HepG2 (cell line): ENCODE measurements around the gene CNPY4. TPM values are rescaled to one million over a fixed set of nuclear protein-coding genes. Genes with fewer than 3 reads are reported as not detected.
A peak's percentile ranks its signal among the peaks of the same experiment; 100 is the strongest.

ENCODE experiments used
- CC2D1A ChIP-seq: sonication (generic); formaldehyde crosslinking; IDR thresholded peaks from 2 replicates; pipeline ENCODE4 v1.8.1; 2023; ENCODE audit warnings: mild to moderate bottlenecking, missing genetic modification reagents
- FOXC1 ChIP-seq: sonication (generic); formaldehyde crosslinking; IDR thresholded peaks from 2 replicates; pipeline ENCODE4 v1.8.0; 2022; ENCODE audit warnings: mild to moderate bottlenecking, missing genetic modification reagents, borderline replicate concordance
- FOXO1 ChIP-seq: sonication (generic); formaldehyde crosslinking; IDR thresholded peaks from 2 replicates; pipeline ENCODE4 v1.4.0; 2020; ENCODE audit warnings: missing genetic modification reagents
- HMG20B ChIP-seq: conservative IDR thresholded peaks from 2 replicates; pipeline ENCODE4 v1.6.1; 2016; ENCODE audit warnings: missing genetic modification reagents, missing compliant biosample characterization
- NFE2L2 ChIP-seq: fragments of 150-350 bp; IDR thresholded peaks from 2 replicates; pipeline ENCODE4 v1.6.1; 2014; ENCODE audit warnings: low read length
- PAWR ChIP-seq: sonication (generic); formaldehyde crosslinking; IDR thresholded peaks from 2 replicates; pipeline ENCODE4 v1.4.0; 2020; ENCODE audit warnings: missing genetic modification reagents, mild to moderate bottlenecking, borderline replicate concordance
- POLR2G ChIP-seq: fragments of 200-400 bp; formaldehyde crosslinking; IDR thresholded peaks from 2 replicates; pipeline ENCODE4 v1.6.1; 2018; ENCODE audit warnings: mild to moderate bottlenecking, low read depth, low read length, moderate library complexity
- PPARG ChIP-seq: conservative IDR thresholded peaks from 2 replicates; pipeline ENCODE4 v1.6.1; 2016; ENCODE audit warnings: missing biosample characterization, missing genetic modification reagents
- RXRB ChIP-seq: IDR thresholded peaks from 2 replicates; pipeline ENCODE4 v1.6.1; 2016; ENCODE audit warnings: borderline replicate concordance, missing genetic modification reagents, missing compliant biosample characterization
- SCMH1 ChIP-seq: sonication (generic); formaldehyde crosslinking; IDR thresholded peaks from 2 replicates; pipeline ENCODE4 v1.9.0; 2021; ENCODE audit warnings: missing genetic modification reagents, mild to moderate bottlenecking, borderline replicate concordance
- SP4 ChIP-seq: sonication (generic); formaldehyde crosslinking; IDR thresholded peaks from 2 replicates; pipeline ENCODE4 v1.8.1; 2023; ENCODE audit warnings: mild to moderate bottlenecking, missing genetic modification reagents
- ZBTB3 ChIP-seq: sonication (generic); formaldehyde crosslinking; IDR thresholded peaks from 2 replicates; pipeline ENCODE4 v1.4.0; 2020; ENCODE audit warnings: low read depth, mild to moderate bottlenecking, moderate library complexity, missing genetic modification reagents, borderline replicate concordance
- ZMYM2 ChIP-seq: sonication (generic); formaldehyde crosslinking; IDR thresholded peaks from 2 replicates; pipeline ENCODE4 v1.8.0; 2022; ENCODE audit warnings: mild to moderate bottlenecking, missing genetic modification reagents
- ZNF292 ChIP-seq: sonication (generic); formaldehyde crosslinking; IDR thresholded peaks from 2 replicates; pipeline ENCODE4 v1.8.1; 2022; ENCODE audit warnings: mild to moderate bottlenecking, low read depth, missing genetic modification reagents, borderline replicate concordance
- ZNF441 ChIP-seq: sonication (generic); formaldehyde crosslinking; IDR thresholded peaks from 2 replicates; pipeline ENCODE4 v1.7.0; 2021; ENCODE audit warnings: missing genetic modification reagents, borderline replicate concordance
- ZNF446 ChIP-seq: sonication (generic); formaldehyde crosslinking; IDR thresholded peaks from 2 replicates; pipeline ENCODE4 v1.5.0; 2020; ENCODE audit warnings: mild to moderate bottlenecking, missing genetic modification reagents
- ZNF841 ChIP-seq: sonication (generic); formaldehyde crosslinking; IDR thresholded peaks from 2 replicates; pipeline ENCODE4 v1.8.1; 2023; ENCODE audit warnings: missing genetic modification reagents, borderline replicate concordance
- ZZZ3 ChIP-seq: sonication (generic); formaldehyde crosslinking; IDR thresholded peaks from 2 replicates; pipeline ENCODE4 v1.4.0; 2020; ENCODE audit warnings: missing genetic modification reagents, mild to moderate bottlenecking, borderline replicate concordance
- polyA plus RNA-seq, 8 experiments: library from polyadenylated mRNA; depleted of rRNA in 3 of 8; stranded (reverse) in 7 of 8; unstranded in 1 of 8; fragments of >200 nt; fragmentation: Illumina TruSeq in 4 of 8; extraction: Trizol in 4 of 8; gene quantifications; 2 replicates each; pipeline versions ENCODE4 v1.2.1 to v1.2.3, GENCODE V29; 2011 to 2016; ENCODE audit warnings: low read depth in 4 of 8, missing spikeins in 1 of 8, mixed read lengths in 1 of 8; ENCODE audit not compliant: insufficient read depth in 1 of 8
- total RNA-seq, 5 experiments: library from RNA; depleted of rRNA; stranded (reverse); fragments of >200 nt; fragmentation: Illumina TruSeq; extraction: Trizol; gene quantifications; 2 replicates each; pipeline ENCODE4 v1.2.3, GENCODE V29; 2016; ENCODE audit warnings: low read depth in 1 of 5
- TF ChIP-seq, protein P1 (sequence below): sonication (generic); formaldehyde crosslinking; IDR thresholded peaks from 2 replicates; pipeline ENCODE4 v1.8.0; 2022; ENCODE audit warnings: mild to moderate bottlenecking, missing genetic modification reagents
- TF ChIP-seq, protein P2 (sequence below): sonication (generic); formaldehyde crosslinking; IDR thresholded peaks from 2 replicates; pipeline ENCODE4 v1.5.1; 2020; ENCODE audit warnings: mild to moderate bottlenecking, missing genetic modification reagents
- TF ChIP-seq, protein P3 (sequence below): fragments of 450-650 bp; IDR thresholded peaks from 2 replicates; pipeline ENCODE4 v1.6.1; 2016
- TF ChIP-seq, protein P4 (sequence below): sonication (generic); formaldehyde crosslinking; IDR thresholded peaks from 2 replicates; pipeline ENCODE4 v1.4.0; 2020; ENCODE audit warnings: missing genetic modification reagents

The CNPY4 gene
- total and polyA plus RNA-seq, 2 of the 13 experiments (the other 11 are each of a cell fraction or from before 2014, with no cell fraction given) = 6.2 to 12.7 TPM

DNA sequence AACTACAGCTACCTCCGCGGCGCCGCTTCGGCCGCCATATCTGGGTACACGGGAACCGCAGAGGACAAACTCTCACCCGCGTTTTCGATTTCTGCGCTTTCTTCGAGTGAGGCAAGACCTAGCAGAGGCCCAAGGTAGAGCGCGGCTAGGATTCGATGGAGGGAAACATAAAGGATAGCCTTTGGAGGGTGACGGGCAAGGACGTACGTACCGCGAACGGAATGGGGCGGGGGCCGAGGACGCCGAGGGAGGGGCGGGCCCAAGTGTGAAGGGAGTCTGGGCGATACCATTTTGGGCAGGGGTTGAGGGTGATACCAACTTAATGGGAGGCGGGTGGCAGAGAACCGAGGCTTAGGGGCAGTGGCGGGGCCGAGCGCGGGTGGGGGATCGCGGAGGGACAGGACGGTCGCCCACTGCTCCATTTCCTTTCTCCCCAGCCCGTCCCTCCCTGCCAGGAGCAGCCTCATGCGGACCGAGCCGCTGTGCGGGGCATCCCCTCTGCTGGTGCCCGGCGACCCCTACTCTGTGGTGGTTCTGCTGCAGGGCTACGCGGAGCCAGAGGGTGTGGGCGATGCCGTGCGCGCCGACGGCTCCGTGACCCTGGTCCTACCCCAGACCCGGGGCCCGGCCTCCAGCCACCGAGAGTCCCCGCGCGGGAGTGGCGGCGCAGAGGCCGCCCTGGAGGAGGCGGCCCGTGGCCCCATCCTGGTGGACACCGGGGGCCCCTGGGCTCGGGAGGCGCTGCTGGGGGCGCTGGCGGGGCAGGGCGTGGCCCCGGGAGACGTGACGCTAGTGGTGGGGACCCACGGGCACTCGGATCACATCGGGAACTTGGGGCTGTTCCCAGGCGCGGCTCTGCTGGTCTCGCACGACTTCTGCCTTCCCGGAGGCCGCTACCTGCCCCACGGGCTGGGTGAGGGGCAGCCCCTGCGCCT lies 7.8 kb downstream of the CNPY4 start, which contains the start of gene MBLAC1 (continued):
- TF ChIP-seq, protein P1, sequence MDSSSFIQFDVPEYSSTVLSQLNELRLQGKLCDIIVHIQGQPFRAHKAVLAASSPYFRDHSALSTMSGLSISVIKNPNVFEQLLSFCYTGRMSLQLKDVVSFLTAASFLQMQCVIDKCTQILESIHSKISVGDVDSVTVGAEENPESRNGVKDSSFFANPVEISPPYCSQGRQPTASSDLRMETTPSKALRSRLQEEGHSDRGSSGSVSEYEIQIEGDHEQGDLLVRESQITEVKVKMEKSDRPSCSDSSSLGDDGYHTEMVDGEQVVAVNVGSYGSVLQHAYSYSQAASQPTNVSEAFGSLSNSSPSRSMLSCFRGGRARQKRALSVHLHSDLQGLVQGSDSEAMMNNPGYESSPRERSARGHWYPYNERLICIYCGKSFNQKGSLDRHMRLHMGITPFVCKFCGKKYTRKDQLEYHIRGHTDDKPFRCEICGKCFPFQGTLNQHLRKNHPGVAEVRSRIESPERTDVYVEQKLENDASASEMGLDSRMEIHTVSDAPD (CRISPR knock-in tag) = no peak
- TF ChIP-seq HMG20B (CRISPR knock-in tag) (no peak), NFE2L2 (no peak), ZNF441 (CRISPR knock-in tag) (peak; percentile 32; the same call in 1 of the 2 replicates), ZZZ3 (no peak), RXRB (CRISPR knock-in tag) (no peak; the same call in 1 of the 2 replicates), CC2D1A (CRISPR knock-in tag) (no peak), ZBTB3 (CRISPR knock-in tag) (no peak), PPARG (CRISPR knock-in tag) (no peak), ZMYM2 (no peak), PAWR (no peak), FOXC1 (peak; percentile 80), ZNF292 (CRISPR knock-in tag) (0 out of 2 replicates have a peak, but pooled peaks have one; percentile 34), ZNF841 (CRISPR knock-in tag) (no peak), FOXO1 (no peak), SP4 (CRISPR knock-in tag) (peak; percentile 52), POLR2G (peak; percentile 84), ZNF446 (no peak; the same call in 1 of the 2 replicates), SCMH1 (CRISPR knock-in tag) (no peak)
- TF ChIP-seq, protein P2, sequence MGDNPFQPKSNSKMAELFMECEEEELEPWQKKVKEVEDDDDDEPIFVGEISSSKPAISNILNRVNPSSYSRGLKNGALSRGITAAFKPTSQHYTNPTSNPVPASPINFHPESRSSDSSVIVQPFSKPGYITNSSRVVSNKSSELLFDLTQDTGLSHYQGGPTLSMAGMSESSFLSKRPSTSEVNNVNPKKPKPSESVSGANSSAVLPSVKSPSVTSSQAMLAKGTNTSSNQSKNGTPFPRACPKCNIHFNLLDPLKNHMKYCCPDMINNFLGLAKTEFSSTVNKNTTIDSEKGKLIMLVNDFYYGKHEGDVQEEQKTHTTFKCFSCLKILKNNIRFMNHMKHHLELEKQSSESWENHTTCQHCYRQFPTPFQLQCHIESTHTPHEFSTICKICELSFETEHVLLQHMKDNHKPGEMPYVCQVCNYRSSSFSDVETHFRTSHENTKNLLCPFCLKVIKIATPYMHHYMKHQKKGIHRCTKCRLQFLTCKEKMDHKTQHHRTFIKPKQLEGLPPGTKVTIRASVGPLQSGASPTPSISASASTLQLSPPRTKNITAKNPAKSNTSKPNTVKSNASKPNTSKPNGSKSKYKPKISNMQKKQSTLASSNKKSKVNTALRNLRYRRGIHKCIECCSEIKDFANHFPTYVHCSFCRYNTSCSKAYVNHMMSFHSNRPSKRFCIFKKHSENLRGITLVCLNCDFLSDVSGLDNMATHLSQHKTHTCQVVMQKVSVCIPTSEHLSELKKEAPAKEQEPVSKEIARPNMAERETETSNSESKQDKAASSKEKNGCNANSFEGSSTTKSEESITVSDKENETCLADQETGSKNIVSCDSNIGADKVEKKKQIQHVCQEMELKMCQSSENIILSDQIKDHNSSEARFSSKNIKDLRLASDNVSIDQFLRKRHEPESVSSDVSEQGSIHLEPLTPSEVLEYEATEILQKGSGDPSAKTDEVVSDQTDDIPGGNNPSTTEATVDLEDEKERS (CRISPR knock-in tag) = no peak
- TF ChIP-seq, protein P3, sequence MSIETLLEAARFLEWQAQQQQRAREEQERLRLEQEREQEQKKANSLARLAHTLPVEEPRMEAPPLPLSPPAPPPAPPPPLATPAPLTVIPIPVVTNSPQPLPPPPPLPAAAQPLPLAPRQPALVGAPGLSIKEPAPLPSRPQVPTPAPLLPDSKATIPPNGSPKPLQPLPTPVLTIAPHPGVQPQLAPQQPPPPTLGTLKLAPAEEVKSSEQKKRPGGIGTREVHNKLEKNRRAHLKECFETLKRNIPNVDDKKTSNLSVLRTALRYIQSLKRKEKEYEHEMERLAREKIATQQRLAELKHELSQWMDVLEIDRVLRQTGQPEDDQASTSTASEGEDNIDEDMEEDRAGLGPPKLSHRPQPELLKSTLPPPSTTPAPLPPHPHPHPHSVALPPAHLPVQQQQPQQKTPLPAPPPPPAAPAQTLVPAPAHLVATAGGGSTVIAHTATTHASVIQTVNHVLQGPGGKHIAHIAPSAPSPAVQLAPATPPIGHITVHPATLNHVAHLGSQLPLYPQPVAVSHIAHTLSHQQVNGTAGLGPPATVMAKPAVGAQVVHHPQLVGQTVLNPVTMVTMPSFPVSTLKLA = no peak
- TF ChIP-seq, protein P4, sequence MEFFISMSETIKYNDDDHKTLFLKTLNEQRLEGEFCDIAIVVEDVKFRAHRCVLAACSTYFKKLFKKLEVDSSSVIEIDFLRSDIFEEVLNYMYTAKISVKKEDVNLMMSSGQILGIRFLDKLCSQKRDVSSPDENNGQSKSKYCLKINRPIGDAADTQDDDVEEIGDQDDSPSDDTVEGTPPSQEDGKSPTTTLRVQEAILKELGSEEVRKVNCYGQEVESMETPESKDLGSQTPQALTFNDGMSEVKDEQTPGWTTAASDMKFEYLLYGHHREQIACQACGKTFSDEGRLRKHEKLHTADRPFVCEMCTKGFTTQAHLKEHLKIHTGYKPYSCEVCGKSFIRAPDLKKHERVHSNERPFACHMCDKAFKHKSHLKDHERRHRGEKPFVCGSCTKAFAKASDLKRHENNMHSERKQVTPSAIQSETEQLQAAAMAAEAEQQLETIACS (CRISPR knock-in tag) = peak; percentile 55; the same call in 1 of the 2 replicates
